ENCODE results near the gene MYB.

MYB gene

DNA sequence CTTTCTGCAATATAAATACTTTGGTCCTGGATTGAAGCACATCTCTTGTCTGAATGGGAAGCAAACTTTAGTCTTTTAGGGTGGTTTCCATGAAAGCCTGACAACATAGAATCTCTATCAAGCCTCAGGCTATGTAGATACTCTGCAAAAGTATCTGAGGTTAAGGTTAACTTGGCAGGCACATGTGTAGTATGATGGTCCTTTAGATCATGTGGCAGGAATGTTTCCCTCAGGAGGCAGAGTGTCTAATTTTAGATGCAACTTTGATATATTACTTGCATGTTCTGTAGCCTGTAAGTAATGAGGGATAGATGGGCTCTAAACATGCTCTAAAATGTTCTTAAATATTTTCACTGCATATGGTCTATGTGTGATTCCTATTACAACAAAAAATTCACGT is 8.2 kb downstream of the MYB start:
- no peak for DNase-seq

DNA sequence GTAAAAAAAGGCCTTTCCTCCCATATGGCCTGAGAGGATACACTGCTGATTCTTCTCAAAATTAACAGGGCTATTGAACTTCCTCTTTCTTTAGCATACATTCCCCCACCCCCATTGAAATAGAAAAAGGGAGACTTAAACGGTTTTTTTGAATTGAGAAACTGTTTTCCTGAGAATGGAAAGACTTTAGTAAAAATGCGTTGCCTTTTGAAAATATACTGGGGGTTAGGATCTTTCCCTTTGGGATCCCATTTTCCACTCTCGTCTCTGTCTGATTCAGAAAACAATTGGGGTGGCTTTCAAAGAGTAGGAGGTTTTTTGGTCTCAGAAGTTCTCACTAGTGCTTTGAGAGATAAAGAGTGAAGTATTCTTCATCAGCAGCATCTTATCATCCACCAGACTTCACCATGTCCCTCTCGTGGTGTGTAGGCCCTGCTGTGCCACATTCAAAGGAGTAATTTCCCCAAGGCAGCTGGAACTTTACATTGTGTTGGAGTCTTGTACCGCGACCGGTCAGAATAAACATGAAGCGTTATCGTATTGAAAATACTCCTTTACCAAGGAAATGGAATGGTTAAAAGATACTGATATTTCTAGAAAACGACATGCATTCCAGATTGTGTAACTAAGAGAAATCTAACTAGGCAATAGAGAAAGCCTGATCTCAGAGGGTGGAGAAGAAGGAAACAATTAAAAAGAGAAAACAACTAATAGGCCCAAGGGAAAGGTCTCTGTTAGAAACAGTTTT is 10.6 kb downstream of the MYB start:
- no peak for DNase-seq

DNA sequence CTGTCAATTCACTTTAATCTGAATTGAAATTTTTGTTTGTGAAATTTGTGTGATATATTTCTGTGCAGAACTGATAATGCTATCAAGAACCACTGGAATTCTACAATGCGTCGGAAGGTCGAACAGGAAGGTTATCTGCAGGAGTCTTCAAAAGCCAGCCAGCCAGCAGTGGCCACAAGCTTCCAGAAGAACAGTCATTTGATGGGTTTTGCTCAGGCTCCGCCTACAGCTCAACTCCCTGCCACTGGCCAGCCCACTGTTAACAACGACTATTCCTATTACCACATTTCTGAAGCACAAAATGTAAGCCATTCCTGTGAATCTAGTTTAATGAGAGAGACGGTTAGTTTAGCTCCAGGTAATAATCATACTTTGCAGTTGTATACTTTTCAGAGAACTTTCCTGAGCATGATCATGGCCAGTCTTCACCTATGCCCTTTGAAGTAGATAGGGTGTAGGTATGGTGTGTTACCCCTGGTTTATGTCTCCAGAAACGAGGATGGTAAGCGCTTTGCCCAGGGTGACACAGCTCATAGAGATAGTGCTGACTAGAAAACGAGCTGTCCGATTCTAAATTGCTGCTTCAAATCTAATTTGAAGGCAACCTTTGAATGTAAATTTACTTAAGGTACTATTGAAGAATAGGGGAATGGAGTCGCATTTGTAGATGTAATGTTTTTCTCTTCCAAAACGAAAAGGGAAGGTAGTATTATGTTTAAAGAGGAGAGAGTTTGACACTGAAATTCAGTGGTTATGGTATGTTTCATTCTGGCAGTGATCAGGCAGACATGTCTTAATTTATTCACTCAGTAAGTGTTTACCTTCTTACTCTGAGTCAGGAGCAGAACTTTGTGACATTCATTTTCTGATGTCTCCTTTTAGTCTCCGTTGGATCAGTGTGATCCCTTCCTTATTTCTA is 11.4 kb downstream of the MYB start:
- DNase-seq, result no peak

DNA sequence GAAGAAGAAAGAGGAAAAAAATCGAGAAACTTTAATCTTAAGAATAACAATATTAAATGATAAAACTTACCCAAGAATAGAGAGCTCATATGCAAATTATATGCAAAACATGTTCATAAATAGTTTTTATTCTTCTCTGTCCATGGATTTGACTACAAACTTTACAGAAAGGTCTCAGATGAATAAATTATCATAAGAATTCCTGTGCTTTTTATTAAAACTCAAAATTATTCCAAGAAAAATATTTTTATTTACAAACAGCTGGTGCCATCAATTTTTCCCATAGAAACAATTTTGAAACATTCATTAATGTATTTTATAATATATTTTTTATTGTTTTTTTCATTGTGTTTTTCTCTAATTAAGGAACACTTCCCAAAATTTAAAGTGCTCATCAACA is 12.1 kb downstream of the MYB start:
- no peak for DNase-seq

DNA sequence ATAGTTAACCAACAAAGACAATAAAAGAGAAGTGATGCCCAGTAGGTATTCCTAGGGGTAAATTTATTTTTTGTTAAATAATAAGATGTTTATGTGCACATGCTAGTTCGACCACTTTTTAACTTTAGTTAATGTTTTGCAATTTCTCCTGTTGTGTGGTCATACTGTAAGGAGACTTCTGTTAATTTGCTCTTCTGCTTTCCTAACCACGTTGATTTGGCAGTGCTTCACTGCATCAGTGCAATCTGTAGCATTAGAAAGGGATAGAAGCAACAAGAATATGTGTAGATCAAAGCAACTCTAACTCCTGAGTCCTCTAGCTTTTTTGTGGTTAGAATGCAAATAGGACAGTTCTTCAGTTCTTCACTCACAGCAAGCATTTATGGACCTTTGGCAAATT is 13.9 kb downstream of the MYB start:
- DNase-seq, result no peak

DNA sequence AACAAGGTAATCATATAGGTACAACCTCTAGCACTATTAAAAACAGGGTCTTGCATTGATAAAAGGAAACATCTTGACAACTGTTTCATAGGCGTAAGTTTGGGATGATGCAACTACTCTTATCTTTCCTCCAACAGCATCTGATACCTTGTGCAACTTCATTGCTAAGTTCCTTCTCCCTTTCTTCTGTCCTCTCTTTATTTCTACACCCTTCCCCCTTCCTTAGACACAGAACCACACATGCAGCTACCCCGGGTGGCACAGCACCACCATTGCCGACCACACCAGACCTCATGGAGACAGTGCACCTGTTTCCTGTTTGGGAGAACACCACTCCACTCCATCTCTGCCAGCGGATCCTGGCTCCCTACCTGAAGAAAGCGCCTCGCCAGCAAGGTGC is 14.4 kb downstream of the MYB start:
- DNase-seq, result no peak

DNA sequence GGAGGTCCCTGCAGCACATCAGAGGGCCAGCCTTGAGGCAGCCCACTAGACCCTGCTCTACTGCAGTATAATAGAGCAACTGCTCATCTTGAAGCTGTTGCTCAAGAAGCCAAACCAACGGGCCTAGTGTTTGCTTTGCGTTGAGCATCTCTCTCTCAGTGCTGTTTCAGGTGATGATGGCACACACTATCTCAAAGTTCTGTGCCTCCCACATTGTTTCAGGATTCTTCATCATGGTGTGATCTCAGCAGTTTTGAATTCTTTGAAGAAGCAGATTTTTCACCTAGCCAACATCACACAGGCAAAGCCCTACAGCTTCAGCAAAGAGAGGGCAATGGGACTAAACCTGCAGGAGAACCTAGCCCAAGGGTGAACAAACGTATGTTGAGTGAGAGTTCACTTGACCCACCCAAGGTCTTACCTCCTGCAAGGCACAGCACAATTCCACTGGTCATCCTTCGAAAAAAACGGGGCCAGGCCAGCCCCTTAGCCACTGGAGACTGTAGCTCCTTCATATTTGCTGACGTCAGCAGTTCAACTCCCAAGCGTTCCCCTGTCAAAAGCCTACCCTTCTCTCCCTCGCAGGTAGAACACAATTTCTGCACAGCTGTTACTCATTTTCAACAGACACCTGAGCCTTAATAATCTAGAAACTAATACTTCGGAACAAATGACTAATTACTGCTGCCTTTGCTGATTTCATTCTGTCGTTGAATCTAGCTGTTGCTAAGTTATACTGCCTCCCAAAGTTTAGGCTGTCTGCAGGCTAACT is 15.8 kb downstream of the MYB start:
- DNase-seq, result no peak

DNA sequence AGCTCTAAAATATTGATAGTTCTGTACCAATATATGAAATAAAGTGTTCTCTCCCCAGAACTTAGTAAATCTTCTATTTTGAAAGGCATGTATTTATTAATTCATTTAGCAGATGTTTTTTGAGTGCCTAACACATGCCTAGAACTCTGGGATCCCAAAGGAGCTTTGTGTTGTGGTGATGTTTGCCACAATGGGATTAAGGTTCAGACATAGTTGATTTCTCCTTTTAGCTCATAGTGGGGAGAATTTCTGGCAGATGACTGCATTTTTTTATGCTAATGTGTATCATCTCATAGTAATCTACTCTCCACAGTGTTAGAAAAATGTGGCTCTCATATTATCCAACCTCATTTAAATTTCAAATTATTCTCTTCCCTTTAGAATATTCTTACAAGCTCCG is 21.7 kb downstream of the MYB start:
- no peak for DNase-seq

DNA sequence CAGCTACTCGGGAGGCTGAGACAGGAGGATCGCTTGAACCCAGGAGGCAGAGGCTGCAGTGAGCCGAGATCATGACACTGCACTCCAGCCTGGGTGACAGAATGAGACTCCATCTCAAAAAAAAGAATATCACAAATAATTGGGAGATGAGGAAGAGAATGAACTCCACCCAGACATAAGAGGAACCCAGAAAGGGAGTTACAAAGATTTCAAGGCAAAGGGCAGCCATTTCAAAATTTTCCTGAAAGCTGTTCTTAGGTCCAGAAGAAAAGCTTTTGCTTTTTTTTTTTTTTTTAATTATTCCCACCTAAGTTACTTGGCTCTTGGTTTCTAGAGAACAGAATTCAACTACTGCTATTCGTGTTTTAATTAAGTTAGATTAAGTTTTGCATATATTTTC is 23.8 kb downstream of the MYB start:
- no peak for DNase-seq

DNA sequence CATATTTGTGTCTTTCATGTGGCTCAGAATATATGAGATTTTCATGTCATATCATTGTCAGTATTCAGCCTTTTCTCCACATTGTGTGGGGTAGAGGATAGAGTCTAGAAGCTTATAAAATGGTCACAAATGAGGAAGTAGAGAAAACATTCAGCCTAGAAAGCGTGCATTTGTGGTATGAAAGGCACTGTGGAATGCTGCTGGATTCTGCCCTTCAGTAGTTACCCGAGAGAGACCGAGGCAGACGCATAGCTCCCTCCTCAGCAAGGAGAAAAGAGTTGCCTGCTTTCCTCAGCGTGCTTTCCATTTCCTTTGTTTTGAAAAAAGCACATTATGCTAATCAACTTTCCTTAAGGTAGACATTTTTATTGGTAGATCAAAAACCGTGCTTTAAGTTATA is 28.7 kb downstream of the MYB start:
- no peak for DNase-seq

DNA sequence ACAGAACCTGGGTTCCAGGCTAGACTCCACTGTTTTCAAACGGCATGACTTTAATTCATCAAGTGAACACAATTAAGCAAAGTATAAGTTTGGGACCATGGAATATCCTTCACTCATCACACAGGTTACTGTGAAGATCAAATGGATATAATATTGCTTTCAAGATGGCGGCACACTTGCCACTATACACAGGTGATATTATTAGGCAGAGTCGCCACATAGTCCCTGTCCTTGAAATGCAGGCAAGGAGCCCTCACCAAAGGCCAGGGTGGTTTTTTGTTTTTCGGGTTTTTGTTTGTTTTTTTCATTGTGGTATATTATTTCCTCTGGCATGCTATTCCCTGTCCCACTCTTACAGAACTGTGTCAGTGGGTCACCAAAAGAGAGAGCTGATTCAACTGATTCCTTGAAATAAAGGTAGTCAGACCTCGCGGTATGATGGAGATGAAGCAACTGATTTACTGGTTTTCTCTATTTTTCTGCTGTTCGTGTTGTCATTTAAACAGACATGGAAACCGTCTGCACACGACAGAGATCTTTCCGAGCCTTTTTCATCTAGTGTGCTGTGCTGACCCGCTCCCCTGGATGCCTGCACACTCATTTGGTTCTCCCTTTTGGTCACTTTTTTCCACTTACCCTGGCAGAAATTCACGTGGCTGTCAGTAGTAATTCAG is 29.7 kb downstream of the MYB start:
- no peak for DNase-seq

DNA sequence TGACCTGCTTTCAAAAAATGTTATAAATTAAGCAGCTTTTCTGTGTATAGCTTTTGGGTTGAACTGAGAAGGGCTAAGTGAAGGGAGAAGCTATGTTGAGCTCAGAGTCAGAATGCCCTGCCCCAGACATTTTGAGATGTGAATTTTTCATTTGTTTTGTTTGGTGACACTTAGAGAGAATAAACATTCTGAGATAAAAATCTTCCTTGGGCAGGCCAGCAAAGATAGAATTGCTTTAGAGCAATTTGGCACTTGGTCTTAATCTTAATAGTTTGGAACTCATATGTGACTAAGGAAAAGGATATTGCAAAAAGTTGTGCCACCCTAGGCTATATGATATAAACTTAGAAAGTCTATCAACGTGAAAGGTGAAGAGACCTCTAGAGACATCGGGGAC is 30.2 kb downstream of the MYB start:
- DNase-seq, result no peak

DNA sequence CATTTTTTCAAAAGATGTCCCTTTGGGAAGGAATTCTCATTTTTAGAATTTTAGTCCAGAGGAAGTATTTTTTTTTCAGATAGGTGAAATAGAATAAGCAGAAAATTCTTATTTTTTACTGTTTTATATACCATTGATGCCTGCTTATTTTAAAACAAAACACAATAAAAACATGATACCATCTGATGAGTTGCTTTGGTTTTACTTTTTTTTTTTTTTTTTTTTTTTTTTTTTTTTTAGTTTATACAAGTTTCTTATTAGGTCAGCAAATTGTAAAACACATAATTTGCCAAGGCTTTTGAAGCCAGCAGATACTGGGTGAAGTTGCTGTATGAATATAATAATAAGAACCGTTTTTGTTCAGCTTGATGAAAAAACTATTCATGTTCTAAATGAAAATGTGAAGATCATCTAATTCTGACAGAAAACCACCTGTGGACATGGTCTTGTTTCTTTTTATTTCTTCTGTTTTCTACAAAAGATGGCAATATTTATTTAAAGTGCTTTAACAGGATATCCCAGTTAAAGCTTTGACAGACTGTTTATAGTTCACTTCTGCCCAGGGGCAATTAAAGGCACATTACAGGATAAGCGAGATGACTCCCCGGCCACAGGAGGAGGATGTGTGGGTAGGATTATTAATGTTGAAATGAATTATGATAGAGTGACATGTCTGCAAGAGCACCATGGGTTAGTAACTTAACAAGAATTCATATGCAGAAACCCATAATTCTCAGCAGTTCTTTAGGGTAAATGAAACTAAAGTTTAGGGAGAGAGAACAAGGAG is 31.1 kb downstream of the MYB start:
- DNase-seq, result no peak

DNA sequence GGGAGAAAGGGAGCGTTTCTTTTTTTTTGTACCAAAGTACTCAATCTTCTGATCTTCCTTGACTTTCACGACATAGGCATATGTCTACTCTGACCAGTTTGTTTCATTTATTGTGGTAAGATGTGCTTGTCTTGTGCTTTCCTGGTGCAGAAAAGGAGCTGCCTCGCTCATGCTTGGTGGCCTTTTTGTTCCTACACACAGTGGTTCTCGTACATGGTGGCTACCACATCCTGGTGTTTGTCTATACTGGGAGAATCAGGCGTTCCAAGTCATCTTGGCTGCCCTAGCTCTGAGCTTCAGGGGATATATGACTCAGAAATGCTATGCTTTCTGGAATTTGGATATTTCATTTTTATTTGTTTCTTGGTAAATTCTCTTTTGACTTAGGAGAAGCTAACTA is 31.8 kb downstream of the MYB start:
- no peak for DNase-seq

DNA sequence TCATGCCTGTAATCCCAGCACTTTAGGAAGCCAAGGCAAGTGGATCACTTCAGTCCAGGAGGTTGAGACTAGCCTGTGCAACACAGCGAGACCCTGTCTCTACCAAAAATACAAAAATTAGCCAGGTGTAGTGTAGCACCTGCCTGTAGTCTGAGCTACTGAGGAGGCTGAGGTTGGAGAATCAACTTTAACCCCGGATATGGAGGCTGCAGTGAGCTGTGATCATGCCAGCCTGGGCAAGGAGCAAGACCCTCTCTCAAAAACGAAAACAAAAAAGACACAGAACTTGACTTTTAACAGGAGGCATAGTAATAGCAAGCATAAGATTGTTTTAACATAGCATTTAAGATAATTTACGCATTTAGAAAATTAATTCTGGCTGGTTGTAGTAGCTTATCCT is 32.5 kb downstream of the MYB start:
- no peak for DNase-seq

DNA sequence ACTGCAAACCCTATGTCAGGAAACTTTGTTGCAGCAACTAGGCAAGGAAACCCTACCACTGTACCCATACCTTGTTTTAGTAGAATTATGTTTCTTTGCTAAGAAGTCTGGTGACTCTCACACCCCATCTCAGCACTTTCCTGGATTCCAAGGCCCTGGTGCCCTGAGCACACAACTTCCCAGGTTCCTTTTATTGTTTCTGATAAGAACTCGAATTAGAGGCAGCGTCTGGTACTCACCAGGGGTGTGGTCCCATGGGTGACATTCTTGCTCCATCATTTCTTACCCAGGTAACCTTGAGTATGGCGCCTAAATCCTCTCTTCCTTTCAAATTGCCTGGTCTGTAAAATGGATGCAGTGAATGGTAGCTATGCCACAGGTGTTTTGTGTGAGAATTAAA is 34.1 kb downstream of the MYB start:
- no peak for DNase-seq

DNA sequence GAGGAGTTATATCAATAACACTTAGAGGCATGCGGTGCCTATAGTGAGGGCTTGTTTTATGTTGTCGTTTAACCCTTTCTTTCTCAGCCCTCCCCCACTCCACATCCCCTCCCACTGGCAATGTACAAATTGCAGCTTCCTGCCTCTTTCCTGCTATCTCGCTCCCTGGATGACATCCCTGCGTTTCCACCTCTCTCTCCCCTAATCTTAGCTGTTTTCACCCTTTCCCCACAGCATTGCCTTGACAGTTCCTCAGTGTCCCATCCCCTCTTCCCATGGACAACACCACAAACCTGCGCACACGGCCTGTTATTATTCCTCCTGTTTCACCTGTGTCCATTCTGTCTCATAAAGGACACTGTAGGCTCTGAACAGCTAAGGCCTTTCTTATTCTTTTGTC is 34.5 kb downstream of the MYB start:
- no peak for DNase-seq

DNA sequence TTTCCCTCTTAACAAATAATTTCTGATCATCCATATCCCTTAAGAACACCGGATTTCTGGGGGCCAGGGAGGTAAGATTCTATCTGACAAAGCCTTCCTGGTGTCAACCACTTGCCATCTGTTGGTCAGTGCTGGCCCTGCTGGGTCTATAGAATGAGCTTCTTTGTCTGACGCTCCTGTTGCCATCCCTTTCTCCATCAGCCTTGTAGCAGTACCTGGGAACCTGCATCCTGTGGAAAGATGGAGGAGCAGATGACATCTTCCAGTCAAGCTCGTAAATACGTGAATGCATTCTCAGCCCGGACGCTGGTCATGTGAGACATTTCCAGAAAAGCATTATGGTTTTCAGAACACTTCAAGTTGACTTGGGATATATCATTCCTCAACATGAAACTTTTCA is 36.6 kb downstream of the MYB start:
- DNase-seq, result no peak

DNA sequence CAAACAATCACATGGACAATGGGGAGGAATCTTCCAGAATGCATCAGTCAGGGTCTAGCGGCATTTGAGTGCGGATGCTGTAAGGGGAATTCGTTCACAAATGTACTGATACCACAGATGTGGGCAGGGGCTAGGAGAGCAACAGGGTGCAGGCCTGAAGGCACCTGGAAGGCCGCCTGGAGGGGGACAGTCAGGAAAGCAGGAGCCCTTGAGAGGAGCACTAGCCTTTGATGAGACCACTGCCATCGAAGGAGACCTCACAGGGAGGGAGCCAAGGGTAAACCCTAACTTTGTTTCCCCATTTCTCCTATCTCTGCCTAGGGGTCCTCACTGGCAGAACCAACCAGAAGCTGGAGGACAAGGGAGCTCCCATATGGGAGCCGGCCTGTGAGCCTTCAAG is 38.2 kb downstream of the MYB start:
- DNase-seq, result no peak

DNA sequence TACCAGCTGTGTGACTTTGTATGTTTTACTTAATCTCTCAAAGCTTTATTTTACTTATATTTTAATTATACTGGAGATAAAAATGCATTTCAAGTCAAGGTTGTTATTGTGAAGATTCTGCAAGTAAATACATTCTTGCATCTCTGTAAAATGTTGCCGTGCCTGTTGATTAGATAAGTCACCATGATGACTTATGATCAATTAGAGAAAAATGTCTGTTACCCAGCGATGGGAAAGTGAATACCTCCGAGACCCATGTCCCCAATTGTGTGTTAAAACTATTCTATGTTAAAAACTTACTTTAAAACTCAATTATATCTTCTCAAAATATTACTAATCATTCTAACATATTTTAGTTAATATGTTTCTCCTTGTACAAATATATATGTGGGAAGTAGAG is 39.9 kb downstream of the MYB start:
- no peak for DNase-seq

DNA sequence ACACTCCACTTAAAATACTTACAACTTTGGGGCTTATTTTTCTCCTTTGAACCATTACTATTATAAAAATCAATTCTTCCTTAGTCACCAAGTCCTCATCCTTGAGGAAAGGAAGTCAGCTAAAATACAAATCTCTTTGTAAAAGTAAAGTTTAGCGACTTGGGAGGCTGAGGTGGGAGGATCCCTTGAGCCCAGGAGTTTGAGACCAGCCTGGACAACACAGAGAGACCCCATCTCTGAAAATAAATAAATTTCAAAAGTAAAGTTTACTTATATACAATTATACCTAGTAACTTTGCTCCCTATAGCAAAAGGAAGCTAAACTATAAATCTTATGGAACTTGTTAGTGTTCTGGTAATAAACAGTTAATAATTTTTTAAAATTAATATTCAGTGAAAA is 40.4 kb downstream of the MYB start:
- DNase-seq, result no peak

DNA sequence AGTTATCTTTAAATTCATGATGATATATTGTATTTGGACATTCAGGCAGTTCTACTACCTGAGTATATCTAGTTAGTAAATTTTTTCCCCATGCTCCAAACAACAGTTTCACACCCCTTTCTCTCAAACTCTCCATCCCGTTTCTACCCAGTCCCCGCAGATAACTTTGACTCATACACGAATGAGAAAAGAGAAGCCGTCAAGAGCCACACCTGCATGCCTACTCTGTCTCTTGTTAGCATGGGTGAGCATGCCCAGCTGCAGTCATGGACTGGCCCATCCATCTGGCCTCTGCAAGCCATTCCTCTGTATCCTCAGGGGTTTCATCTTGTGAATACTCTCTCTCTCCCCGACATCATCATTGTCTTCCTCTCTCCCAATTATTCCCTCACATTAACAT is 41.5 kb downstream of the MYB start:
- DNase-seq, result no peak
